ENCODE measurements around the gene FAM110A.

GRCh38 chr20:792248-792647 lies 41.3 kb upstream of the FAM110A start:
- no peak for TF ChIP-seq CTCF (IDR thresholded peaks at IDR 0.05)
- no peak for TF ChIP-seq POLR2A (IDR thresholded peaks at IDR 0.05)
- no peak for TF ChIP-seq POLR2AphosphoS5 (IDR thresholded peaks at IDR 0.05)
- TF ChIP-seq EP300 (IDR thresholded peaks at IDR 0.05), result no peak
